Neural cell (in vitro differentiated cells): ENCODE results near the gene MRPS22. TPM values are rescaled to one million over a fixed set of nuclear protein-coding genes. Genes with fewer than 3 reads are reported as not detected.

Source experiments
- H2AFZ ChIP-seq: fragments of 200-600, 300-800 bp; sonication (generic), shearing (Covaris generic); 2 replicates; pipeline ENCODE4 v1.6.0; 2014; ENCODE audit warnings: low read depth, mild to moderate bottlenecking, antibody characterized with exemption, low read length, moderate library complexity
- H3F3A ChIP-seq: fragments of 200-600 bp; shearing (Covaris generic); 2 replicates; pipeline ENCODE4 v1.6.1; 2016; ENCODE audit warnings: mild to moderate bottlenecking, moderate library complexity, mixed read lengths, antibody characterized with exemption, low read length; ENCODE audit not compliant: insufficient read depth, poor library complexity, severe bottlenecking
- H3K27ac ChIP-seq: fragments of 200-600, 300-800 bp; sonication (generic), shearing (Covaris generic); 2 replicates; pipeline ENCODE4 v1.5.1; 2014; ENCODE audit warnings: mild to moderate bottlenecking, low read length, moderate library complexity
- H3K27me3 ChIP-seq: fragments of 300-800, 200-600 bp; sonication (generic), shearing (Covaris generic); 2 replicates; pipeline ENCODE4 v1.6.0; 2014; ENCODE audit warnings: mild to moderate bottlenecking, low read depth, low read length, moderate library complexity; ENCODE audit not compliant: insufficient read depth
- H3K36me3 ChIP-seq: fragments of 300-800, 200-600 bp; sonication (generic), shearing (Covaris generic); 2 replicates; pipeline ENCODE4 v1.5.1; 2014; ENCODE audit warnings: mild to moderate bottlenecking, antibody characterized with exemption, low read length, moderate library complexity; ENCODE audit not compliant: insufficient read depth
- H3K4me2 ChIP-seq: fragments of 300-800, 200-600 bp; sonication (generic), shearing (Covaris generic); 2 replicates; pipeline ENCODE4 v1.6.0; 2014; ENCODE audit warnings: mild to moderate bottlenecking, low read length
- H3K4me3 ChIP-seq: fragments of 300-800, 200-600 bp; sonication (generic), shearing (Covaris generic); 2 replicates; pipeline ENCODE4 v1.5.1; 2014; ENCODE audit warnings: mild to moderate bottlenecking, low read length, moderate library complexity
- H3K79me2 ChIP-seq: fragments of 200-600 bp; shearing (Covaris generic); replicated peaks from 2 replicates; pipeline ENCODE4 v1.6.0; 2014; ENCODE audit warnings: mild to moderate bottlenecking, low read length, moderate library complexity; ENCODE audit not compliant: insufficient read depth
- H3K9ac ChIP-seq: fragments of 300-800, 200-600 bp; sonication (generic), shearing (Covaris generic); 2 replicates; pipeline ENCODE4 v1.6.1; 2016; ENCODE audit warnings: mild to moderate bottlenecking, low read length, mixed read lengths
- H3K9me2 ChIP-seq: fragments of 200-600 bp; shearing (Covaris generic); 2 replicates; pipeline ENCODE4 v1.6.1; 2016; ENCODE audit warnings: mild to moderate bottlenecking, low read length, mixed read lengths; ENCODE audit not compliant: insufficient read depth
- H3K9me3 ChIP-seq: fragments of 200-600, 300-800 bp; sonication (generic), shearing (Covaris generic); 2 replicates; pipeline ENCODE4 v1.6.1; 2016; ENCODE audit warnings: mild to moderate bottlenecking, mixed run types, low read length, moderate library complexity, mixed read lengths
- H4K20me1 ChIP-seq: fragments of 200-600 bp; shearing (Covaris generic); 2 replicates; pipeline ENCODE4 v1.6.1; 2016; ENCODE audit warnings: mild to moderate bottlenecking, mixed run types; ENCODE audit not compliant: insufficient read depth
- CTCF ChIP-seq: fragments of 450-650 bp; IDR thresholded peaks from 2 replicates; pipeline ENCODE4 v1.5.1; 2014; ENCODE audit warnings: antibody characterized with exemption, mild to moderate bottlenecking, moderate library complexity; ENCODE audit not compliant: poor library complexity, severe bottlenecking
- EP300 ChIP-seq: fragments of 450-650 bp; conservative IDR thresholded peaks from 2 replicates; pipeline ENCODE4 v1.6.1; 2014; ENCODE audit warnings: antibody characterized with exemption, mild to moderate bottlenecking, moderate library complexity; ENCODE audit not compliant: poor library complexity, severe bottlenecking
- EZH2 ChIP-seq: fragments of 200-600, 300-800 bp; shearing (Covaris generic), sonication (generic); IDR thresholded peaks from 2 replicates; pipeline ENCODE4 v1.6.1; 2014; ENCODE audit warnings: antibody characterized with exemption, low read length, borderline replicate concordance, mild to moderate bottlenecking; ENCODE audit not compliant: insufficient read depth, poor library complexity, severe bottlenecking
- MXI1 ChIP-seq: fragments of 450-650 bp; conservative IDR thresholded peaks from 2 replicates; pipeline ENCODE4 v1.6.1; 2014; ENCODE audit warnings: antibody characterized with exemption, mild to moderate bottlenecking; ENCODE audit not compliant: poor library complexity, severe bottlenecking
- POLR2AphosphoS5 ChIP-seq: IDR thresholded peaks from 2 replicates; pipeline ENCODE4 v1.6.1; 2012
- RAD21 ChIP-seq: fragments of 450-650 bp; conservative IDR thresholded peaks from 2 replicates; pipeline ENCODE4 v1.6.1; 2014; ENCODE audit warnings: antibody characterized with exemption, mild to moderate bottlenecking, moderate library complexity
- REST ChIP-seq: IDR thresholded peaks from 2 replicates; pipeline ENCODE4 v1.6.1; 2012; ENCODE audit warnings: borderline replicate concordance
- SMC3 ChIP-seq: fragments of 450-650 bp; conservative IDR thresholded peaks from 2 replicates; pipeline ENCODE4 v1.6.1; 2014; ENCODE audit warnings: antibody characterized with exemption, mild to moderate bottlenecking, moderate library complexity; ENCODE audit not compliant: poor library complexity
- TAF1 ChIP-seq: IDR thresholded peaks from 2 replicates; pipeline ENCODE4 v1.6.1; 2012; ENCODE audit warnings: low read depth
- polyA plus RNA-seq: library from polyadenylated mRNA; depleted of rRNA; stranded (reverse); fragments of >200 nt; gene quantifications from 2 replicates; pipeline ENCODE4 v1.2.3, GENCODE V29; 2014

Gene MRPS22
- polyA plus RNA-seq, 1 donor from 2014 or later = 80.7 TPM

GRCh38 chr3:139339219-139339906, 4.5 kb upstream of the MRPS22 start:
- no peak overlapping the region for H3K27ac ChIP-seq
- no peak overlapping the region for H3K4me2 ChIP-seq
- no peak for TF ChIP-seq RAD21
- no peak for TF ChIP-seq POLR2AphosphoS5
- TF ChIP-seq REST = no peak
- no peak for TF ChIP-seq TAF1
- TF ChIP-seq EP300 = no peak
- no peak for TF ChIP-seq EZH2
- TF ChIP-seq MXI1 = no peak
- TF ChIP-seq SMC3 = no peak
- no peak for TF ChIP-seq CTCF
- no peaks in the 10 kb centered on the region for H4K20me1 ChIP-seq
- H3F3A ChIP-seq = no peaks in the 10 kb centered on the region
- H3K4me3 ChIP-seq = no peak overlapping the region
- no peaks in the 10 kb centered on the region for H3K9me3 ChIP-seq
- H3K9ac ChIP-seq = no peak overlapping the region
- H3K79me2 ChIP-seq = peaks cover 3% of the 10 kb centered on the region
- no peak overlapping the region for H2AFZ ChIP-seq
- H3K27me3 ChIP-seq = no peaks in the 10 kb centered on the region
- no peaks in the 10 kb centered on the region for H3K9me2 ChIP-seq
- H3K36me3 ChIP-seq = no peaks in the 10 kb centered on the region

- TF ChIP-seq SMC3 = no peak
- TF ChIP-seq EZH2 = no peak
- TF ChIP-seq EP300 = no peak
- TF ChIP-seq MXI1 = no peak
- no peak for TF ChIP-seq POLR2AphosphoS5
- no peak for TF ChIP-seq REST
- no peak for TF ChIP-seq CTCF
- TF ChIP-seq RAD21 = no peak
- TF ChIP-seq TAF1 = no peak
- H3K27ac ChIP-seq = no peak overlapping the region
- no peaks in the 10 kb centered on the region for H4K20me1 ChIP-seq
- H3K9me2 ChIP-seq = no peaks in the 10 kb centered on the region
- no peak overlapping the region for H2AFZ ChIP-seq
- H3K27me3 ChIP-seq = no peaks in the 10 kb centered on the region
- H3K79me2 ChIP-seq = peaks cover 15% of the 10 kb centered on the region
- no peaks in the 10 kb centered on the region for H3F3A ChIP-seq
- no peaks in the 10 kb centered on the region for H3K9me3 ChIP-seq
- no peak overlapping the region for H3K4me2 ChIP-seq
- H3K4me3 ChIP-seq = no peak overlapping the region
- H3K9ac ChIP-seq = no peak overlapping the region
- H3K36me3 ChIP-seq = no peaks in the 10 kb centered on the region
Measured at GRCh38 chr3:139340784-139341183, 3.0 kb upstream of the MRPS22 start.
